ENCODE data around the gene FAM227A.

FAM227A gene

DNA sequence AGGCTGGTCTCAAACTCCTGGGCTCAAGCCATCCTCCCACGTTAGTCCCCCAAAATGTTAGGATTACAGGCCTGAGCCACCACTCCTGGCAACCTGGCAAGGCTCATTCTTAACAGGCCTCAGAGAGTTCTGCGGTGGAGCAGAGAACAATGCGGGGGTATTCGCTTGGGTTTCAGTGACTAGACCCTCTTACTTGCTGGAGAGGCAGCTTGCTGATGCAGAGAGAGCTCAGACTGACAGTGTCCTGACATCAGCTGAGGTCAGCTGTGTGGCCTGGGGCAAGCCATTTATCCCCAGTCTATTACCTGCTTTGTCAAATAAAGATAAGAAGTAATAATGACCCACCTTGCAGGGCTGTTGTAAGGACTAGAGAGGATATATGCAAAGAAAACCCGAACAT lies 46.0 kb downstream of the FAM227A start:
- Histone ChIP-seq H3K27me3 (ENCODE audit: insufficient read depth, poor library complexity, severe bottlenecking) (no peaks in the 10 kb centered on the region), H3K4me3 (replicated peaks; ENCODE audit: insufficient read depth, low read length) (no peak overlapping the region), H3K27ac (replicated peaks) (no peak overlapping the region)
- DNase-seq (ENCODE audit: low read depth in 1 of 2, low spot score in 1 of 2): no peak
- no peak for TF ChIP-seq GABPA (IDR thresholded peaks at IDR 0.05; ENCODE audit: low read depth)
- no peak for TF ChIP-seq SPI1 (IDR thresholded peaks at IDR 0.05; ENCODE audit: borderline replicate concordance, low read depth)
- no peak for TF ChIP-seq POLR2AphosphoS5 (IDR thresholded peaks at IDR 0.05; ENCODE audit: low read depth)
- TF ChIP-seq, protein P1, sequence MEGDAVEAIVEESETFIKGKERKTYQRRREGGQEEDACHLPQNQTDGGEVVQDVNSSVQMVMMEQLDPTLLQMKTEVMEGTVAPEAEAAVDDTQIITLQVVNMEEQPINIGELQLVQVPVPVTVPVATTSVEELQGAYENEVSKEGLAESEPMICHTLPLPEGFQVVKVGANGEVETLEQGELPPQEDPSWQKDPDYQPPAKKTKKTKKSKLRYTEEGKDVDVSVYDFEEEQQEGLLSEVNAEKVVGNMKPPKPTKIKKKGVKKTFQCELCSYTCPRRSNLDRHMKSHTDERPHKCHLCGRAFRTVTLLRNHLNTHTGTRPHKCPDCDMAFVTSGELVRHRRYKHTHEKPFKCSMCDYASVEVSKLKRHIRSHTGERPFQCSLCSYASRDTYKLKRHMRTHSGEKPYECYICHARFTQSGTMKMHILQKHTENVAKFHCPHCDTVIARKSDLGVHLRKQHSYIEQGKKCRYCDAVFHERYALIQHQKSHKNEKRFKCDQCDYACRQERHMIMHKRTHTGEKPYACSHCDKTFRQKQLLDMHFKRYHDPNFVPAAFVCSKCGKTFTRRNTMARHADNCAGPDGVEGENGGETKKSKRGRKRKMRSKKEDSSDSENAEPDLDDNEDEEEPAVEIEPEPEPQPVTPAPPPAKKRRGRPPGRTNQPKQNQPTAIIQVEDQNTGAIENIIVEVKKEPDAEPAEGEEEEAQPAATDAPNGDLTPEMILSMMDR (IDR thresholded peaks at IDR 0.05; ENCODE audit: insufficient read depth, low read length): no peak

GRCh38 chr22:38608992-38609750 lies 47.0 kb downstream of the FAM227A start:
- Histone ChIP-seq H3K27me3 (ENCODE audit: insufficient read depth, poor library complexity, severe bottlenecking) (no peaks in the 10 kb centered on the region), H3K27ac (replicated peaks) (no peak overlapping the region), H3K4me3 (replicated peaks; ENCODE audit: insufficient read depth, low read length) (no peak overlapping the region)
- TF ChIP-seq SPI1 (IDR thresholded peaks at IDR 0.05; ENCODE audit: borderline replicate concordance, low read depth) (no peak), GABPA (IDR thresholded peaks at IDR 0.05; ENCODE audit: low read depth) (no peak), POLR2AphosphoS5 (IDR thresholded peaks at IDR 0.05; ENCODE audit: low read depth) (no peak)
- TF ChIP-seq, protein P2, sequence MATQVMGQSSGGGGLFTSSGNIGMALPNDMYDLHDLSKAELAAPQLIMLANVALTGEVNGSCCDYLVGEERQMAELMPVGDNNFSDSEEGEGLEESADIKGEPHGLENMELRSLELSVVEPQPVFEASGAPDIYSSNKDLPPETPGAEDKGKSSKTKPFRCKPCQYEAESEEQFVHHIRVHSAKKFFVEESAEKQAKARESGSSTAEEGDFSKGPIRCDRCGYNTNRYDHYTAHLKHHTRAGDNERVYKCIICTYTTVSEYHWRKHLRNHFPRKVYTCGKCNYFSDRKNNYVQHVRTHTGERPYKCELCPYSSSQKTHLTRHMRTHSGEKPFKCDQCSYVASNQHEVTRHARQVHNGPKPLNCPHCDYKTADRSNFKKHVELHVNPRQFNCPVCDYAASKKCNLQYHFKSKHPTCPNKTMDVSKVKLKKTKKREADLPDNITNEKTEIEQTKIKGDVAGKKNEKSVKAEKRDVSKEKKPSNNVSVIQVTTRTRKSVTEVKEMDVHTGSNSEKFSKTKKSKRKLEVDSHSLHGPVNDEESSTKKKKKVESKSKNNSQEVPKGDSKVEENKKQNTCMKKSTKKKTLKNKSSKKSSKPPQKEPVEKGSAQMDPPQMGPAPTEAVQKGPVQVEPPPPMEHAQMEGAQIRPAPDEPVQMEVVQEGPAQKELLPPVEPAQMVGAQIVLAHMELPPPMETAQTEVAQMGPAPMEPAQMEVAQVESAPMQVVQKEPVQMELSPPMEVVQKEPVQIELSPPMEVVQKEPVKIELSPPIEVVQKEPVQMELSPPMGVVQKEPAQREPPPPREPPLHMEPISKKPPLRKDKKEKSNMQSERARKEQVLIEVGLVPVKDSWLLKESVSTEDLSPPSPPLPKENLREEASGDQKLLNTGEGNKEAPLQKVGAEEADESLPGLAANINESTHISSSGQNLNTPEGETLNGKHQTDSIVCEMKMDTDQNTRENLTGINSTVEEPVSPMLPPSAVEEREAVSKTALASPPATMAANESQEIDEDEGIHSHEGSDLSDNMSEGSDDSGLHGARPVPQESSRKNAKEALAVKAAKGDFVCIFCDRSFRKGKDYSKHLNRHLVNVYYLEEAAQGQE (IDR thresholded peaks at IDR 0.05; ENCODE audit: insufficient replicate concordance, low read depth): no peak
- TF ChIP-seq, protein P1 (IDR thresholded peaks at IDR 0.05; ENCODE audit: insufficient read depth, low read length): no peak
- no peak for DNase-seq (ENCODE audit: low read depth in 1 of 2, low spot score in 1 of 2)

- no peak overlapping the region for H3K27ac ChIP-seq (replicated peaks)
- no peaks in the 10 kb centered on the region for H3K27me3 ChIP-seq (ENCODE audit: insufficient read depth, poor library complexity, severe bottlenecking)
- H3K4me3 ChIP-seq (replicated peaks; ENCODE audit: insufficient read depth, low read length): no peak overlapping the region
- no peak for DNase-seq (ENCODE audit: low read depth in 1 of 2, low spot score in 1 of 2)
- TF ChIP-seq SPI1 (IDR thresholded peaks at IDR 0.05; ENCODE audit: borderline replicate concordance, low read depth) (no peak), GABPA (IDR thresholded peaks at IDR 0.05; ENCODE audit: low read depth) (no peak), POLR2AphosphoS5 (IDR thresholded peaks at IDR 0.05; ENCODE audit: low read depth) (no peak)
- TF ChIP-seq, protein P1 (IDR thresholded peaks at IDR 0.05; ENCODE audit: insufficient read depth, low read length): no peak
- TF ChIP-seq, protein P2 (IDR thresholded peaks at IDR 0.05; ENCODE audit: insufficient replicate concordance, low read depth): no peak
These were observed 48.5 kb downstream of the FAM227A start for GRCh38 chr22:38607680-38608079.

Data from HL-60 (cell line).